HUES64 (cell line): Measurements from ENCODE around the gene CTNNB1. TPM values are rescaled to one million over a fixed set of nuclear protein-coding genes. Genes with fewer than 3 reads are reported as not detected.

Experiments
- H3K27ac ChIP-seq: 2 replicates; pipeline ENCODE4 v1.7.0; 2013; ENCODE audit warnings: low read depth, low read length, inconsistent platforms
- H3K27me3 ChIP-seq: 2 replicates; pipeline ENCODE4 v1.6.1; 2013; ENCODE audit warnings: mild to moderate bottlenecking, low read length; ENCODE audit not compliant: insufficient read depth
- H3K36me3 ChIP-seq: 2 replicates; pipeline ENCODE4 v1.6.1; 2013; ENCODE audit warnings: mild to moderate bottlenecking, low read length; ENCODE audit not compliant: insufficient read depth
- H3K4me1 ChIP-seq: 2 replicates; pipeline ENCODE4 v1.6.1; 2013; ENCODE audit warnings: mild to moderate bottlenecking, low read length, moderate library complexity; ENCODE audit not compliant: insufficient read depth
- H3K4me3 ChIP-seq: 2 replicates; pipeline ENCODE4 v1.5.1; 2013; ENCODE audit warnings: mild to moderate bottlenecking, low read length, moderate library complexity
- H3K9ac ChIP-seq: 2 replicates; pipeline ENCODE4 v1.6.1; 2013; ENCODE audit warnings: mild to moderate bottlenecking, low read depth, low read length
- H3K9me3 ChIP-seq: 2 replicates; pipeline ENCODE4 v1.6.1; 2013; ENCODE audit warnings: low read depth, low read length; ENCODE audit not compliant: insufficient read depth
- WGBS: fragments of 150-250, 120-280 bp; methylation state at CpG from one replicate; pipeline ENCODE4 v1.1.7; 2013; ENCODE audit warnings: missing lambda C conversion rate; 5-methylcytosine and 5-hydroxymethylcytosine counted together
- polyA plus RNA-seq, 2 experiments: library from polyadenylated mRNA; stranded (reverse); fragments of 50-300 nt; gene quantifications; one replicate each; pipeline ENCODE4 v1.2.3, GENCODE V29; 2013

Gene CTNNB1
- 325 TPM for polyA plus RNA-seq (2013, experiment 1 of 2)
- polyA plus RNA-seq (2013, experiment 2 of 2), result 344 TPM

DNA sequence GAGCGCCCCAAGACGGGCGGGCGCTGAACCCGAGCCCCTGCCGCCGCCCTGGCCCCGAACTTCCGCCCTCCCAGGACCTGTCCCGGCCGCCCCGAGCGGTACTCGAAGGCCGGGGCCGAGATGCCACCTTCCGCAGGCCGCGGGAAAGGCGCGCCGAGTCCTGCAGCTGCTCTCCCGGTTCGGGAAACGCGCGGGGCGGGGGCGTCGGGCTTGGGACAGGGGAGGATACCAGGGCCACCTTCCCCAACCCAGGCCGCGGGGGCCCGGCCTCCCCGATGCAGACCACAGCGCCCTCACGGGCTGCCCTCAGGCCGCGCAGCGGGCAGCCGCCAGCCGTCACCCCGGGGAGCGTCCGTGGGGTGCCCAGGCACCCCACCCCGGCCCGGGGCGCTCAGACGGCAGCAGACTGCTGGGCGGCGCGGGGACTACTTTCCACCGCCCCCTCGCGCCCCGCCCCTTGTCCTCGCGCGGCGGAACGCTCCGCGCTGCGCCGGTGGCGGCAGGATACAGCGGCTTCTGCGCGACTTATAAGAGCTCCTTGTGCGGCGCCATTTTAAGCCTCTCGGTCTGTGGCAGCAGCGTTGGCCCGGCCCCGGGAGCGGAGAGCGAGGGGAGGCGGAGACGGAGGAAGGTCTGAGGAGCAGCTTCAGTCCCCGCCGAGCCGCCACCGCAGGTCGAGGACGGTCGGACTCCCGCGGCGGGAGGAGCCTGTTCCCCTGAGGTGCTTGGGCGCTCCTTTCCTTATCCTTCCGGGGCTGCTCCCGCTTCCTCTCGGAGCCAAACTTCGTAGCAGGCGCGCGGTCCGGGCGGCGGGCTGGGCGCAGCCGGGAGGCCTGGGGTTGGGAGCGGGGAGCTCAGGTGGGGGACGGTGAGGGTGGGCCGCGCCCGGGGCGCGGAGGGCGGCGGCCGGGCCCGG is at the start of gene CTNNB1:
Gene CTNNB1, plus strand, starts transcription at position 556 of the 916 bp plus-strand sequence. CDS start 24,564 bp downstream, outside the sequence.
- Histone ChIP-seq H3K36me3 (no peaks in the 10 kb centered on the region), H3K27ac (peak within 1 kb of the TSS; percentile 99), H3K9me3 (no peaks in the 10 kb centered on the region), H3K4me3 (peak within 1 kb of the TSS; percentile 82), H3K9ac (peak within 1 kb of the TSS; percentile 99), H3K27me3 (peaks cover 3% of the 10 kb centered on the region; the same call in 1 of the 2 replicates), H3K4me1 (peaks cover 35% of the 10 kb centered on the region)
- WGBS, result under 1% methylated on average over 106 of the region's 112 CpGs

DNA sequence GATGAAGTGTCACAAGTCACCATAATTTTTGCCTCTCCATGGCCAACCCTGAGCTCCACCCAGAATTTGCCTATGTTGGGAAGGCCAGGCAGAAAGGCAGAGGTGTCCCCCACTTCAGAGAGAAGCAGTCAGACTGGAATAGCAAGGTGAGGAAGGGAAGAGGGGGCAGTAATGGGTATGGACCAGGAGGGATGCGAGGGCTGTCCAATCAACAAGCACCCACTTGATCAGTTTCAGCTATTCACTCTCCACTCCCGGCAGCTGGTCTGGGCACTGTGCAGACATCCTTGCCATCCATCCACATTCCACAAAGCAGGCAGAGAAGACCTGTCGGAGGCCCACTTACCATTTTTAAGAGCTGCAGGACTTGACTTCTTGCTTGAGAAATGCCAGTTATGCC is 43.5 kb upstream of the CTNNB1 start:
- H3K4me3 ChIP-seq, result no peak overlapping the region
- no peak overlapping the region for H3K27ac ChIP-seq
- WGBS, result 93% methylated on average over 3 of the region's 3 CpGs
- H3K9me3 ChIP-seq, result no peaks in the 10 kb centered on the region
- H3K4me1 ChIP-seq, result peaks cover 11% of the 10 kb centered on the region
- H3K9ac ChIP-seq, result no peak overlapping the region
- no peaks in the 10 kb centered on the region for H3K36me3 ChIP-seq
- H3K27me3 ChIP-seq, result no peaks in the 10 kb centered on the region

DNA sequence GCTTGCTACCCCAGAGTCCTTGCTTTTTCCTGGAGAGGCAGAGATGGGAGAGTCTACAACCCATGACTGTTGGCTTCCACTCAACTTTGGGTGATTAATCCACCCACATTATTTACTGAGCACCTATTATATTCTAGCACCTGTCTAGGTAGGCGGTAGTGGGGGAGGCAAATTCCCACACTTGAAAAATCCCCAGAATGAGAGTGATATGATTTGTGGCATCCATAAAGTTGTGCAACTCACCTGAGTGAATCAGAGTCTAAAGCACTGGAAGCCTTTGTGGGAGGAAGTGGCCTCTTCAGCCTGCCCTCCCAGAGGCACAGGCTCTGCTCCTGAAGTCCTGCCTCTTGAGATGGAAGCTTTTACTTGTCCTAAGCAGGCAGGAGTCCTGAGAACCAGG is 40.4 kb upstream of the CTNNB1 start:
- H3K9me3 ChIP-seq, result no peaks in the 10 kb centered on the region
- H3K27ac ChIP-seq, result peak overlapping the region; percentile 3; the same call in 1 of the 2 replicates
- peaks cover 11% of the 10 kb centered on the region for H3K4me1 ChIP-seq
- WGBS, result 86% methylated on average over 1 of the region's 1 CpG
- H3K36me3 ChIP-seq, result no peaks in the 10 kb centered on the region
- no peaks in the 10 kb centered on the region for H3K27me3 ChIP-seq
- no peak overlapping the region for H3K4me3 ChIP-seq
- H3K9ac ChIP-seq, result no peak overlapping the region; the same call in 1 of the 2 replicates

DNA sequence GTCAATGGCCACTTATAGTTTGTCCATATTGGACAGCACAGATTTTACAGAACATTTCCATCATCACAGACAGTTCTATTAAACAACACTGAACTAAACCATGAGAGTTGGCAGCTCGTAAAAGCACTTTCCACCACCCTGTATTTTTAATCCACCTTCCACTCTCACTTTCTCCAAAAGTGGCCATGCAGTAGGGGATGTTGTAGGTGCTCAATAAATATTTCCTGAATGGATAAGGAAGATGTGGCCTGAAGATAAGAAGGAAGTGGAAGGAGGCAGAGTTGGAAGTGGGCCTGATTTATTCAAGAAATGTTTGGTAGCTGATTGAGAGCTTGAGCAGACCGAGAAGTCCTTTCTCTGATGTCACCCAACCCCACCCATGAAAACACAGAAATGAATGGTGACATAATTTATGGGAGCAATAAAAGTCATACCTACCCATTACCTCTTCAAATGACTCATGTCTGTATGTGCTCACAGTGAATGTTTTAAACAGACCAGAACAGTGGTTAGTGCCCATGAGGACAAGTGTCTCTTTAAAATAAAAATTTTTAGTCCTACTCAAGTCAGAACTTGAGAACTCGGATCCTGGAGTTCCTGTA is 39.6 kb upstream of the CTNNB1 start:
- 87% methylated on average over 2 of the region's 3 CpGs for WGBS
- peaks cover 11% of the 10 kb centered on the region for H3K4me1 ChIP-seq
- H3K9ac ChIP-seq, result no peak overlapping the region
- no peaks in the 10 kb centered on the region for H3K9me3 ChIP-seq
- H3K27me3 ChIP-seq, result no peaks in the 10 kb centered on the region
- H3K36me3 ChIP-seq, result no peaks in the 10 kb centered on the region
- H3K4me3 ChIP-seq, result no peak overlapping the region
- no peak overlapping the region for H3K27ac ChIP-seq

DNA sequence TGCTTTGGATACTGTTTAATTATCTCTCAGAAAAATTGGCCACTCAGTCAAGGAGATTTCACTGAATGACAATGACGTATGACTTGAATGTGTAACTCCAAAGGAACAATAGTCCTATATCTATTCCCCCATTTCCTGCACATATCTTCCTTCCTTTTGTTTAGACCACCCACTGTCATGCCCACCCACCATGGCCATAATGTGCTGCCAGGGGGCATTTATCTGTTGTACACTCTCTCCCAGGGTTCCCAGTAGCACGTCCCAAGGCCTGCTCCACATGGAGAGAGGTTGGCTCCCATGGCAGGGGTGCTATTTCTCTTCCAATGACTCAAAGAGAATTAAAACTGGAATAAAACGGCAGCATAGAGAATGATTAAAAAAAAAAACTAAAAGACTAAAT is 36.8 kb upstream of the CTNNB1 start:
- Histone ChIP-seq H3K4me3 (no peak overlapping the region), H3K9me3 (no peaks in the 10 kb centered on the region), H3K36me3 (no peaks in the 10 kb centered on the region), H3K9ac (no peak overlapping the region), H3K4me1 (peaks cover 11% of the 10 kb centered on the region), H3K27ac (no peak overlapping the region), H3K27me3 (no peaks in the 10 kb centered on the region)
- WGBS, result 92% methylated on average over 3 of the region's 3 CpGs

DNA sequence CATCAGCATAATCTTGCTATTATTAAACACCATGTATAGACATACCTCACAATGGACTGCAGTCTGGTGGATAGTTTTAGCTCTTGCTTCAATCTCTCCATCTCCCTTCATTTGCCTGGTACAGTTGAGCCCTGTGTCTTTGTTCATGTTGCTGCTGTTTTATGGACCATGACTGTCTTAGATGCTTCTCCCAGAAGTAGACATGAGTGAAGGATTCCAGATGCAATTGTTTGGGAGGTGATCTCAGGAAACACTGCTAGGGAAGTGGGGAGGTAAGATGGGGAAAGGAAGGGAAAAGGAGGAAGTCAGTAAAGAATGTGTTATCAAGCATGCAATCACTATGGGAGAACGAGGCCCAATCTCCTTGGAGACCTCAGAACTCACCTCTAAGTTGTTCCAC is 36.3 kb upstream of the CTNNB1 start:
- H3K4me1 ChIP-seq, result peaks cover 11% of the 10 kb centered on the region
- H3K27ac ChIP-seq, result no peak overlapping the region
- no peaks in the 10 kb centered on the region for H3K9me3 ChIP-seq
- no peak overlapping the region for H3K9ac ChIP-seq
- no peak overlapping the region for H3K4me3 ChIP-seq
- WGBS, result 81% methylated on average over 1 of the region's 1 CpG
- no peaks in the 10 kb centered on the region for H3K27me3 ChIP-seq
- no peaks in the 10 kb centered on the region for H3K36me3 ChIP-seq

DNA sequence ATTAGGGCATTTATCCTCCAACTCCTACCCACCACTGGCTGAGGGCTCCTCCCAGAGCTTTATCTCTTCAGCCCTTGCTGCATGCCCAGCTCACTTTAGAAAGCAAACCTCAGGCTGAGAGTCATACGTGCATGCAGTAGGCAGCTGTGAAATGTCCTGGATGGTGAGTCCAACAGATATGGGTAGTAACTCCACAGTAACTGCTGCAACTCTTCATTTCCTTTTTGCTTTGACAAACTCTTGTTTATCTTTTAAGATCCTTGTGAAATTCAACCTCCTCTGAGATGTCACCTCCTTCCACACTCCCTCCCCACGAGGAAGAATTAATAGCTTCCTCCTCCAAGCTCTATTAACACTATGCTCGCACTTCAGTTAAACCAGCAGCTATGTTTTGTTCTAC is 35.9 kb upstream of the CTNNB1 start:
- WGBS, result 82% methylated on average over 3 of the region's 3 CpGs
- H3K4me1 ChIP-seq, result peaks cover 10% of the 10 kb centered on the region
- H3K9ac ChIP-seq, result no peak overlapping the region
- H3K4me3 ChIP-seq, result no peak overlapping the region
- no peaks in the 10 kb centered on the region for H3K9me3 ChIP-seq
- H3K27ac ChIP-seq, result no peak overlapping the region
- H3K27me3 ChIP-seq, result no peaks in the 10 kb centered on the region
- no peaks in the 10 kb centered on the region for H3K36me3 ChIP-seq

DNA sequence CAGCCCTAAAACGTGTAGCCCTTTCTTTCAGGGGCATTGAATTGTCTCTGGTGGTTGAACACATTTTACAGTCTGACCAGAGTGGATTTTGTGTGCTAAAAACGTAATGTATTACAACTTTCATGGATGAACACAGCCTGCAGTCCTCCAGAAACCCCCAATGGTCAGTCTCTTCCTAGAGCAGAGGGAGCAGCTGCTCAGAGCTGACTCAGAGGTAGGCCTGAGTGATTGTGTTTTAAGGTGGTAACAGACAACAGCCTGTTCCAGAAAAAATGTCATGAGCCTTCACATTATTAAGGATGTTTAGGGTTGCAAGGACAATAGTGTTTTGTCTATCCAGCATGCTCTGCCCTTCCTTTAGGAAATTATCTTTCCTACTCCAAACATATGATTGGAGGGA is 34.5 kb upstream of the CTNNB1 start:
- Histone ChIP-seq H3K27me3 (no peaks in the 10 kb centered on the region), H3K9me3 (no peaks in the 10 kb centered on the region), H3K4me1 (no peaks in the 10 kb centered on the region), H3K36me3 (no peaks in the 10 kb centered on the region), H3K27ac (no peak overlapping the region), H3K9ac (no peak overlapping the region), H3K4me3 (no peak overlapping the region)
- WGBS, result 78% methylated on average over 2 of the region's 2 CpGs

DNA sequence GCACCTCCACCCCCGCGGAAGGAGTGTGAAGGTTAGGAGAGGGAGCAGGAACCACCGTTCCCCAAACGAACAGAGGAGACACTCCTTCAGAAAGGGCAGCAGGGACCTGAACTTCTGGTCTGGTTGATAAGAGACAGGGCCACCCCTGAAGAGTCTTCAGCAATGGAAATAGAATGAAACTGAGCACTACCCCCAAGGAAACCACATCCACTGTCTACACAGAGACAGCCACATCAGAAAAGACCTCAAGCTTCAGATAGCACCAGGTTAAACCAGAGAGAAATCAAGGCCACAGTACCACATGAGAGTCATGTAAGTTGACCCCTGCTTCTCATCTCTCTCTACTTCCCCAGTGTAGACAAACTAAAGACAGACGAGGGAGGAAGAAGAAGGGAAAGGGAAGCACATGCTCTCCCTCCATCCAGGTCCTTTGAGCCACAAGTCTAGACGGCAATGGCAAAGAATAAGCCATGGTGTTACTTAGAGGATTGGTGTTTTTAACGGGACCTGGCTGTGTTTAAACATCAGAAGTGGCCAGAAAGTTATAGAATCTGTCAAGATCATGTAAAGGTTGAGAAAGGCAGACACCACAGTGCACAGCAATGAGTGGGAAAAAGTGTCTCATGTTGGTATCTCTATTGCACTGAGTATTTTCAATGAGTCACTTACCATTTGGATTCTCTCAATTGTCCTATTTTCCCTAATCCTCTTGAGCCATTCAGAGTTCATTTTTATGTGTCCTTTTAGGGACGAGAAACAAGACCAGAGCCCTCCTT is 31.4 kb upstream of the CTNNB1 start:
- 91% methylated on average over 8 of the region's 8 CpGs for WGBS
- H3K9me3 ChIP-seq, result no peaks in the 10 kb centered on the region
- no peaks in the 10 kb centered on the region for H3K36me3 ChIP-seq
- no peak overlapping the region for H3K27ac ChIP-seq
- no peaks in the 10 kb centered on the region for H3K27me3 ChIP-seq
- no peak overlapping the region for H3K9ac ChIP-seq
- H3K4me1 ChIP-seq, result no peaks in the 10 kb centered on the region
- H3K4me3 ChIP-seq, result no peak overlapping the region

DNA sequence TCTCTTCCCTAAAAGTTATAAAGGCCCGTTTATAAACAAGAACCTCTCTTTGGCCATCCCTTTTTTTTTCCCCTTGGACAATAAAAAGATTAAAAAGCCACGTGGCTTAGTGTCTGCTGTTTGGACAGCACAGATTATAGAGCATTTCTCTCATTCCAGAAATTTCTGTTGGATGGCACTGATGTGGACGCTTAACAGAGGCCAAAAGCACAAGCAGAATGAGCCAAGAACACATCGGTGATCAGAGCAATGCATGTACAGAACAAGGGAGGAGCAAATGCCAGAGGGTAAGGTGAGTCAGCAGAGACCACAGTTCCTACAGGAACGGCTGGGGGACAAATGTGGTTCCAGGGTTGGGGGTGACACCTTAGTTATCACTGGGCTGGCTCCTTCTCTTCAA is 30.3 kb upstream of the CTNNB1 start:
- H3K27ac ChIP-seq, result no peak overlapping the region
- 95% methylated on average over 5 of the region's 5 CpGs for WGBS
- no peak overlapping the region for H3K9ac ChIP-seq
- no peaks in the 10 kb centered on the region for H3K4me1 ChIP-seq
- no peaks in the 10 kb centered on the region for H3K9me3 ChIP-seq
- no peak overlapping the region for H3K4me3 ChIP-seq
- no peaks in the 10 kb centered on the region for H3K27me3 ChIP-seq
- no peaks in the 10 kb centered on the region for H3K36me3 ChIP-seq
